ENCODE results near the gene HDDC3. TPM values are rescaled to one million over a fixed set of nuclear protein-coding genes. Genes with fewer than 3 reads are reported as not detected.

HDDC3 gene
- total RNA-seq, 5 donors from 2014 or later (not counting 1 experiment from before 2014, with no cell fraction given) = 14.4 to 28.6 (median 26.2) TPM

DNA sequence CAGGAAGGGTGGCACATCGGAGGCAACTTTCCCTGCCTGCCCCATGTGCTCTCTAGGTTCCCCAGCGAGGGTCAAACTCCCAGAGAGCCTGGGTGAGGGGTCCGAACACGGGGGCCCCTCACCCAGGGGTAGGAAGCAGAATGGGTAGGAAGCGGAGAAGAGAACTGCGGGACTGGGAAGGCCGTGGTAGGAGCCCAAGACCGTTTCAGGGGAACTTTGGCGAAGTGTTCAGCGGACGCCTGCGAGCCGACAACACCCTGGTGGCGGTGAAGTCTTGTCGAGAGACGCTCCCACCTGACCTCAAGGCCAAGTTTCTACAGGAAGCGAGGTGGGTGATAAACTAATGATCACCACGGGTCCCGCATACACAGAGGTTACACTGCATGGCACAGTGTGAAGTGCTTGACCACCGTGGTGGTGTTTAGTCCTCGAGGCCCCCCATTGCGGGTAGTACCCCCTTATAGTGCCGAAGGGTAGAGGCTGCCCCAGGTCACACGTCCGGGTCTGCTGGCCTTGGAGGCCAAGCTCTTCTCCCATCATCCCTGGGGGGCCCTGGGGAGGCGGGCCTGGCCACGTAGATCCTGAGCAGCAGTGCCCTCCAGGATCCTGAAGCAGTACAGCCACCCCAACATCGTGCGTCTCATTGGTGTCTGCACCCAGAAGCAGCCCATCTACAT lies 39.7 kb downstream of the HDDC3 start:
- Mint-ChIP-seq H3K4me1 (no peaks in the 10 kb centered on the region), H3K27ac (no peak overlapping the region), H3K27me3 (peaks cover 2% of the 10 kb centered on the region in 2 donors), H3K36me3 (no peaks in the 10 kb centered on the region), H3K9me3 (no peaks in the 10 kb centered on the region), H3K4me3 (no peak overlapping the region)
- Histone ChIP-seq H3K36me3 (ENCODE audit: control insufficient read depth in 2 of 2, extremely low read depth in 1 of 2, insufficient read depth in 1 of 2, low read length in 1 of 2) (no peaks in the 10 kb centered on the region), H3K4me3 (ENCODE audit: control insufficient read depth in 1 of 2, extremely low read depth in 1 of 2, low read length in 1 of 2) (no peak overlapping the region), H3K27me3 (replicated peaks in 1 of 2; ENCODE audit: control insufficient read depth in 2 of 2, extremely low read depth in 1 of 2, insufficient read depth in 2 of 2, low read length in 1 of 2) (peaks cover 0 to 24% of the 10 kb centered on the region in 2 experiments), H3K4me1 (ENCODE audit: control insufficient read depth in 1 of 2, extremely low read depth in 1 of 2, insufficient read depth in 2 of 2, low read length in 2 of 2) (peaks cover 0 to 20% of the 10 kb centered on the region in 2 experiments), H3K27ac (ENCODE audit: low read length) (no peak overlapping the region), H3K9me3 (no peaks in the 10 kb centered on the region)
- POLR2A ChIA-PET = no interaction called here
- CTCF ChIA-PET = interaction anchor here in 1 of 2 donors (0.5 to 0.7 kb wide), 2 partner anchors 90 to 573 kb away, joined by 3 read pairs; no protein-coding TSS in a partner anchor
- ATAC-seq (replicated peaks in 1 of 4) = no peak
- no peak for DNase-seq
- WGBS (ENCODE audit: insufficient coverage) = 94% methylated on average over 23 of the region's 29 CpGs

- Mint-ChIP-seq H3K4me3 (no peak overlapping the region), H3K36me3 (no peaks in the 10 kb centered on the region), H3K27ac (no peak overlapping the region), H3K4me1 (no peaks in the 10 kb centered on the region), H3K27me3 (peaks cover 4 to 5% of the 10 kb centered on the region in 2 donors), H3K9me3 (no peaks in the 10 kb centered on the region)
- Histone ChIP-seq H3K36me3 (ENCODE audit: control insufficient read depth in 2 of 2, extremely low read depth in 1 of 2, insufficient read depth in 1 of 2, low read length in 1 of 2) (no peaks in the 10 kb centered on the region), H3K4me3 (ENCODE audit: control insufficient read depth in 1 of 2, extremely low read depth in 1 of 2, low read length in 1 of 2) (no peak overlapping the region), H3K4me1 (ENCODE audit: control insufficient read depth in 1 of 2, extremely low read depth in 1 of 2, insufficient read depth in 2 of 2, low read length in 2 of 2) (peaks cover 0 to 20% of the 10 kb centered on the region in 2 experiments), H3K9me3 (no peaks in the 10 kb centered on the region), H3K27me3 (replicated peaks in 1 of 2; ENCODE audit: control insufficient read depth in 2 of 2, extremely low read depth in 1 of 2, insufficient read depth in 2 of 2, low read length in 1 of 2) (peaks cover 0 to 27% of the 10 kb centered on the region in 2 experiments), H3K27ac (ENCODE audit: low read length) (no peak overlapping the region)
- ChIA-PET CTCF (no interaction called here), POLR2A (no interaction called here)
- DNase-seq (no peak), ATAC-seq (replicated peaks in 1 of 4) (no peak)
- 84% methylated on average over 4 of the region's 11 CpGs for WGBS (ENCODE audit: insufficient coverage)
These were observed 40.3 kb downstream of the HDDC3 start for GRCh38 chr15:90892023-90892422.

- H3K27me3 ChIP-seq (replicated peaks in 1 of 2; ENCODE audit: control insufficient read depth in 2 of 2, extremely low read depth in 1 of 2, insufficient read depth in 2 of 2, low read length in 1 of 2) = peaks cover 0 to 32% of the 10 kb centered on the region in 2 experiments
- no peak overlapping the region for H3K4me3 ChIP-seq (ENCODE audit: control insufficient read depth in 1 of 2, extremely low read depth in 1 of 2, low read length in 1 of 2)
- ATAC-seq (replicated peaks in 1 of 4) = no peak
- no peaks in the 10 kb centered on the region for H3K36me3 ChIP-seq (ENCODE audit: control insufficient read depth in 2 of 2, extremely low read depth in 1 of 2, insufficient read depth in 1 of 2, low read length in 1 of 2)
- no peak for DNase-seq
- peaks cover 4 to 5% of the 10 kb centered on the region in 2 donors for H3K27me3 Mint-ChIP-seq
- no peaks in the 10 kb centered on the region for H3K36me3 Mint-ChIP-seq
- no peaks in the 10 kb centered on the region for H3K9me3 ChIP-seq
- H3K4me1 Mint-ChIP-seq = no peaks in the 10 kb centered on the region
- WGBS (ENCODE audit: insufficient coverage) = 84% methylated on average over 5 of the region's 8 CpGs
- no peak overlapping the region for H3K27ac ChIP-seq (ENCODE audit: low read length)
- no peak overlapping the region for H3K27ac Mint-ChIP-seq
- POLR2A ChIA-PET = no interaction called here
- CTCF ChIA-PET = interaction anchor here in 1 of 2 donors (0.6 kb wide), 1 partner anchor 244 kb away, joined by 3 read pairs; no protein-coding TSS in a partner anchor
- H3K9me3 Mint-ChIP-seq = no peaks in the 10 kb centered on the region
- no peak overlapping the region for H3K4me3 Mint-ChIP-seq
- peaks cover 0 to 20% of the 10 kb centered on the region in 2 experiments for H3K4me1 ChIP-seq (ENCODE audit: control insufficient read depth in 1 of 2, extremely low read depth in 1 of 2, insufficient read depth in 2 of 2, low read length in 2 of 2)
These were observed 40.9 kb downstream of the HDDC3 start for GRCh38 chr15:90891346-90891949.

DNA sequence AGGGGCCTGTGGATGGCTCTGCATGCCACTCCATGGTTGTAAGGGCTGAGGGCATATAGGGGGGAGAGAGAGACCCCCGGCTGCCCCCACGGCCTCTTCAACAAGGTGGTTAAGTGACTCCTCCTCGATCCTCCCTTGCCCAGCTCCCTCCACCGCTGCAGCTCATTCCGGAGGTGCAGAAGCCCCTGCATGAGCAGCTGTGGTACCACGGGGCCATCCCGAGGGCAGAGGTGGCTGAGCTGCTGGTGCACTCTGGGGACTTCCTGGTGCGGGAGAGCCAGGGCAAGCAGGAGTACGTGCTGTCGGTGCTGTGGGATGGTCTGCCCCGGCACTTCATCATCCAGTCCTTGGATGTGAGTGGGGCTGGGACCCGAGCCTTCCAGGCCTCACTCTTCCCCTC lies 41.5 kb downstream of the HDDC3 start:
- Mint-ChIP-seq H3K4me1 (peaks cover 2 to 5% (median 5%) of the 10 kb centered on the region in 3 donors), H3K27ac (no peak overlapping the region), H3K27me3 (peaks cover 4 to 5% of the 10 kb centered on the region in 2 donors), H3K9me3 (no peaks in the 10 kb centered on the region), H3K4me3 (no peak overlapping the region), H3K36me3 (no peaks in the 10 kb centered on the region)
- Histone ChIP-seq H3K27ac (ENCODE audit: low read length) (no peak overlapping the region), H3K9me3 (no peaks in the 10 kb centered on the region), H3K27me3 (replicated peaks in 1 of 2; ENCODE audit: control insufficient read depth in 2 of 2, extremely low read depth in 1 of 2, insufficient read depth in 2 of 2, low read length in 1 of 2) (peaks cover 0 to 35% of the 10 kb centered on the region in 2 experiments), H3K4me3 (ENCODE audit: control insufficient read depth in 1 of 2, extremely low read depth in 1 of 2, low read length in 1 of 2) (no peak overlapping the region), H3K36me3 (ENCODE audit: control insufficient read depth in 2 of 2, extremely low read depth in 1 of 2, insufficient read depth in 1 of 2, low read length in 1 of 2) (no peaks in the 10 kb centered on the region), H3K4me1 (ENCODE audit: control insufficient read depth in 1 of 2, extremely low read depth in 1 of 2, insufficient read depth in 2 of 2, low read length in 2 of 2) (peaks cover under 1 to 23% of the 10 kb centered on the region in 2 experiments)
- ChIA-PET POLR2A (no interaction called here), CTCF (interaction anchor here in 1 of 2 donors (0.6 to 1.3 kb wide), 2 partner anchors 243 to 408 kb away, joined by 3 read pairs; no protein-coding TSS in a partner anchor)
- DNase-seq = no peak
- 100% methylated on average over 4 of the region's 12 CpGs for WGBS (ENCODE audit: insufficient coverage)
- no peak for ATAC-seq (replicated peaks in 1 of 4)

DNA sequence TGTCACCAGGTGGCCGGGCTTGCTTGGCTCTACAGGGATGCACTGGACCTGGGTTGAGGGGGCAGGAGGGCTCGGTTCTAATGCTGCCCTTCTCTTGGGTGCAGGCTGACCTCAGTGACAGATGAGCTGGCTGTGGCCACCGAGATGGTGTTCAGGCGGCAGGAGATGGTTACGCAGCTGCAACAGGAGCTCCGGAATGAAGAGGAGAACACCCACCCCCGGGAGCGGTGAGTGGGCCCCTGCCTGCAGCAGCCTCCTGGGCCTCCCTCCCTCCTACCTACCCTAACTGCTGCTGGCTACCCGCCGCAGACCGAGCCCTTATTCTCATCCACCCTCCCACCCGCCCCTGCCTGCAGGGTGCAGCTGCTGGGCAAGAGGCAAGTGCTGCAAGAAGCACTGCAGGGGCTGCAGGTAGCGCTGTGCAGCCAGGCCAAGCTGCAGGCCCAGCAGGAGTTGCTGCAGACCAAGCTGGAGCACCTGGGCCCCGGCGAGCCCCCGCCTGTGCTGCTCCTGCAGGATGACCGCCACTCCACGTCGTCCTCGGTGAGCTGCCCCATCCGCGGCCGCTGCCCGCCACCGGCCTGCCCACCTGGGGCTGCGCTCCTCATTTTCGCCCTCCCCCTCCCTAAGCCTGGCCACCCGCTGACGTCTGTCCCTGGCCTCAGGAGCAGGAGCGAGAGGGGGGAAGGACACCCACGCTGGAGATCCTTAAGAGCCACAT lies 42.5 kb downstream of the HDDC3 start:
- Histone ChIP-seq H3K4me3 (ENCODE audit: control insufficient read depth in 1 of 2, extremely low read depth in 1 of 2, low read length in 1 of 2) (no peak overlapping the region), H3K4me1 (ENCODE audit: control insufficient read depth in 1 of 2, extremely low read depth in 1 of 2, insufficient read depth in 2 of 2, low read length in 2 of 2) (peaks cover 4 to 32% of the 10 kb centered on the region in 2 experiments), H3K9me3 (no peaks in the 10 kb centered on the region), H3K36me3 (ENCODE audit: control insufficient read depth in 2 of 2, extremely low read depth in 1 of 2, insufficient read depth in 1 of 2, low read length in 1 of 2) (no peaks in the 10 kb centered on the region), H3K27me3 (replicated peaks in 1 of 2; ENCODE audit: control insufficient read depth in 2 of 2, extremely low read depth in 1 of 2, insufficient read depth in 2 of 2, low read length in 1 of 2) (peaks cover 0 to 45% of the 10 kb centered on the region in 2 experiments), H3K27ac (ENCODE audit: low read length) (no peak overlapping the region)
- no peak overlapping the region for H3K4me3 Mint-ChIP-seq
- ChIA-PET POLR2A (interaction anchor here (0.5 to 0.6 kb wide), 4 partner anchors 18 to 373 kb away, joined by 3 to 6 read pairs (median 6); no protein-coding TSS in a partner anchor), CTCF (interaction anchor here in 1 of 2 donors (1.3 kb wide), 1 partner anchor 407 kb away, joined by 3 read pairs; no protein-coding TSS in a partner anchor)
- H3K9me3 Mint-ChIP-seq = no peaks in the 10 kb centered on the region
- peaks cover 4 to 6% of the 10 kb centered on the region in 2 donors for H3K27me3 Mint-ChIP-seq
- peaks cover 5 to 13% (median 12%) of the 10 kb centered on the region in 3 donors for H3K4me1 Mint-ChIP-seq
- no peak overlapping the region for H3K27ac Mint-ChIP-seq
- DNase-seq (no peak), ATAC-seq (replicated peaks in 1 of 4) (no peak)
- WGBS (ENCODE audit: insufficient coverage) = 77% methylated on average over 14 of the region's 31 CpGs
- H3K36me3 Mint-ChIP-seq = no peaks in the 10 kb centered on the region

- H3K9me3 ChIP-seq = no peaks in the 10 kb centered on the region
- no peak overlapping the region for H3K27ac ChIP-seq (ENCODE audit: low read length)
- H3K4me3 ChIP-seq (ENCODE audit: control insufficient read depth in 1 of 2, extremely low read depth in 1 of 2, low read length in 1 of 2) = no peak overlapping the region
- H3K4me3 Mint-ChIP-seq = no peak overlapping the region
- H3K9me3 Mint-ChIP-seq = no peaks in the 10 kb centered on the region
- H3K4me1 Mint-ChIP-seq = peaks cover 5 to 14% (median 14%) of the 10 kb centered on the region in 3 donors
- CTCF ChIA-PET = no interaction called here
- POLR2A ChIA-PET = interaction anchor here in 1 of 2 donors (0.5 kb wide), 3 partner anchors 17 to 120 kb away, joined by 3 to 6 read pairs (median 5); no protein-coding TSS in a partner anchor
- peaks cover 4 to 7% of the 10 kb centered on the region in 2 donors for H3K27me3 Mint-ChIP-seq
- peaks cover 4 to 38% of the 10 kb centered on the region in 2 experiments for H3K4me1 ChIP-seq (ENCODE audit: control insufficient read depth in 1 of 2, extremely low read depth in 1 of 2, insufficient read depth in 2 of 2, low read length in 2 of 2)
- ATAC-seq (replicated peaks in 1 of 4) (peak in 3 of 4 experiments; percentile 28 to 66 (median 37)), DNase-seq (peak in 4 of 35 experiments; percentile 14 to 57 (median 20))
- H3K36me3 ChIP-seq (ENCODE audit: control insufficient read depth in 2 of 2, extremely low read depth in 1 of 2, insufficient read depth in 1 of 2, low read length in 1 of 2) = no peaks in the 10 kb centered on the region
- peaks cover 0 to 50% of the 10 kb centered on the region in 2 experiments for H3K27me3 ChIP-seq (replicated peaks in 1 of 2; ENCODE audit: control insufficient read depth in 2 of 2, extremely low read depth in 1 of 2, insufficient read depth in 2 of 2, low read length in 1 of 2)
- no peaks in the 10 kb centered on the region for H3K36me3 Mint-ChIP-seq
- WGBS (ENCODE audit: insufficient coverage) = 54% methylated on average over 18 of the region's 18 CpGs
- no peak overlapping the region for H3K27ac Mint-ChIP-seq
These were observed 43.0 kb downstream of the HDDC3 start for GRCh38 chr15:90889313-90889730.

Measured in T-cell (primary cell).